22Rv1 (cell line): ENCODE data around the gene PRMT9.

ENCODE experiments used
- H3K27ac ChIP-seq: fragments of 450-650 bp; 2 replicates; pipeline ENCODE4 v1.5.1; 2017
- ZFX ChIP-seq: fragments of 450-650 bp; IDR thresholded peaks from 2 replicates; pipeline ENCODE4 v1.6.1; 2017; ENCODE audit warnings: antibody characterized with exemption, borderline replicate concordance
- TF ChIP-seq, protein P1 (sequence below): fragments of 450-650 bp; IDR thresholded peaks from 2 replicates; pipeline ENCODE4 v1.5.1; 2017; ENCODE audit warnings: mild to moderate bottlenecking

The PRMT9 gene

DNA sequence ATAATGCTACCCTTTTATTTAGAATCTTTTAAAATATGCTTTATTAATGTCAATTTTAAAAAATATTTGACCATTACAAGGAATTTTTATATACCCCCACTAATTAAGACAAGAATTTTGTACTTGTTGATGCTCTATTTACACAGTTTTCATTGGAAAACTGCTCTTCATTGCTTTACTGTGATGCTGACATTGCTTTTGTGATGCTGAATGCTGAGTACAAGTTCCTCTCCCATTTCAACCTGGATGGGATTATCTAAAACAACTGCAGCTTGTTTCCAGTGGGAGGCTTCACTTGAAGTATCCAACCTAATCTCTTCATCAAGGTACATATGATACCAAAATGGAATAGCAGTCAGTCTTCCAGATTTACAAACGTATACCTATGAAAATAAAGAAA lies 45.6 kb downstream of the PRMT9 start:
- H3K27ac ChIP-seq = no peak overlapping the region
- TF ChIP-seq ZFX = no peak
- TF ChIP-seq, protein P1, sequence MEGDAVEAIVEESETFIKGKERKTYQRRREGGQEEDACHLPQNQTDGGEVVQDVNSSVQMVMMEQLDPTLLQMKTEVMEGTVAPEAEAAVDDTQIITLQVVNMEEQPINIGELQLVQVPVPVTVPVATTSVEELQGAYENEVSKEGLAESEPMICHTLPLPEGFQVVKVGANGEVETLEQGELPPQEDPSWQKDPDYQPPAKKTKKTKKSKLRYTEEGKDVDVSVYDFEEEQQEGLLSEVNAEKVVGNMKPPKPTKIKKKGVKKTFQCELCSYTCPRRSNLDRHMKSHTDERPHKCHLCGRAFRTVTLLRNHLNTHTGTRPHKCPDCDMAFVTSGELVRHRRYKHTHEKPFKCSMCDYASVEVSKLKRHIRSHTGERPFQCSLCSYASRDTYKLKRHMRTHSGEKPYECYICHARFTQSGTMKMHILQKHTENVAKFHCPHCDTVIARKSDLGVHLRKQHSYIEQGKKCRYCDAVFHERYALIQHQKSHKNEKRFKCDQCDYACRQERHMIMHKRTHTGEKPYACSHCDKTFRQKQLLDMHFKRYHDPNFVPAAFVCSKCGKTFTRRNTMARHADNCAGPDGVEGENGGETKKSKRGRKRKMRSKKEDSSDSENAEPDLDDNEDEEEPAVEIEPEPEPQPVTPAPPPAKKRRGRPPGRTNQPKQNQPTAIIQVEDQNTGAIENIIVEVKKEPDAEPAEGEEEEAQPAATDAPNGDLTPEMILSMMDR = no peak

GRCh38 chr4:147635348-147635747 lies 48.6 kb downstream of the PRMT9 start:
- no peak overlapping the region for H3K27ac ChIP-seq
- TF ChIP-seq ZFX = no peak
- TF ChIP-seq, protein P1 = no peak

GRCh38 chr4:147633643-147634042 lies 50.3 kb downstream of the PRMT9 start:
- no peak overlapping the region for H3K27ac ChIP-seq
- TF ChIP-seq ZFX = no peak
- TF ChIP-seq, protein P1 = no peak

DNA sequence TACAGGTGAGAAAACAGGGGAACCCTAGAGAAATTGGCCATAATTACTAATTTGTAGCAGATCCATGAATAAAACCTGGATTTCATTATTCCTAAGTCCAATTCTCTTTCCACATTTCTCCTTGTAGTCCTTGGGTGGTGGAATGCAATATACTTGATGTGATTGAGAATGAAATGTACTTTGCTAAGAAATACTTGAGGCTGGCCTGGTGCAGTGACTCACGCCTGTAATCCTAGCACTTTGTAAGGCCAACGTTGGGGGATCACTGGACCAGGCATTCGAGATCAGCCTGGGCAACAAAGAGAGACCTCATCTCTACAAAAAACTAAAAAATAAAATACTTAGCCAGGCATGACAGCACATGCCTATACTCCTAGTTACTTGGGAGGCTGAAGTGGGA lies 50.9 kb downstream of the PRMT9 start:
- TF ChIP-seq, protein P1 = no peak
- no peak for TF ChIP-seq ZFX
- no peak overlapping the region for H3K27ac ChIP-seq

DNA sequence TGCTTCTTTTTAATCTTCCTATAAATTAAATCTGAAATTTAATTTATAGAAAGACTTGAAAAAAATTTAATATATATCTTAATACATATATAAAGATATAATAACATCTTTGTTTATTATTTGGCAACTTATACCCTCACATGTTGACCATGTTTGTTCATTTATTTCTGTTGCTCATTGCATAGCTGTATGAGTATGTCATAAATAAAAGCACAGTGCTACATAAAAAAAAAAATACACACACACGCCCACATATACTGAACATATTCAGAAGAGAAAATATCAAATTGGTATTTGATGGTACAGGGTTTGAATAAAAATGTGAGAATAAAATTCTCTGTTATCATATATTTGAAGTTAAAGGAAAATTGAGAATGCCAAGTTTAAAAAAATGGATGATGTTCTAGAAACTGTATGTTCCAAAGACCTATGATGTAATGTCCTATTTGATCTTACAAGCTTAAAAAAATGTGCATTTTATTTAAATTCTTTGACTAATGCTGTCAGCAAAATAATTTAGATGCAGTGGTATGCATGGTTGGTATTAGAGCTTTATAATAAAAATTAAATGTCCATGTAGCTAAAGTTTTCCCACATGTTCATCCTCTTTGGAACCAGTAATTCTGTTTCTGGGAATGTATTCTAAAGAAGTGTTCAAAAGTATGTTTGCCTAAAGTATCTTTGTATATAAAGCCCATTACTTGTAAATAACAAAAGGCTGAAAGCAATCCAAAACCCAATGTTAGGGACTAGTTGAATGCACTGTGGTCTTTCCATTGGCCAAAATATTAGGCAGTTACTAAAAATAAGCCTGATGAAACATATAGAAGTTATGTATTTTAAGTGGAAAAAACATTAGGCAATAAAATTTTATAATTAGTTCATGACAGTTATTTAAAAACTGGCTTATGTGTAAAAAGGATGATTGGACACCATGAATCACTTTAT lies 53.9 kb downstream of the PRMT9 start:
- H3K27ac ChIP-seq = no peak overlapping the region
- TF ChIP-seq, protein P1 = no peak
- TF ChIP-seq ZFX = no peak

DNA sequence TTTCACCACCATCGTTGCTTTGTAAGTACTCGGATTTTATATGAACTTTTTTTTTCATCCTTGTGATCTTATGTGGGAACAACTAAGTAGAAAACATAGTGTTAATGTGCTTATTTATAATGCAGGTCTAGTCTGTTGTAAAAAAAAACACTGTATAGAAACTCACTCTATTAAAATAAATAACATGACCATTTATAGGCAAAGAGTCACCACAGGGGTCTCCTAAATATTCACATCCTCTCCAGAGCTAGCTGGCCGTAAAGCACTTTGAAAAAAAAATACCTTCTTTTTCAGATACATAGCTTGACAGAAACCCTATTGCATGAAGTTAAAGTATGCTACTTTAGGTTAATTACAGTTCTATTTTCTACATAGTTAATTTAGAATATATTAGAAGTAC lies 55.5 kb downstream of the PRMT9 start:
- no peak for TF ChIP-seq ZFX
- TF ChIP-seq, protein P1 = no peak
- no peak overlapping the region for H3K27ac ChIP-seq

DNA sequence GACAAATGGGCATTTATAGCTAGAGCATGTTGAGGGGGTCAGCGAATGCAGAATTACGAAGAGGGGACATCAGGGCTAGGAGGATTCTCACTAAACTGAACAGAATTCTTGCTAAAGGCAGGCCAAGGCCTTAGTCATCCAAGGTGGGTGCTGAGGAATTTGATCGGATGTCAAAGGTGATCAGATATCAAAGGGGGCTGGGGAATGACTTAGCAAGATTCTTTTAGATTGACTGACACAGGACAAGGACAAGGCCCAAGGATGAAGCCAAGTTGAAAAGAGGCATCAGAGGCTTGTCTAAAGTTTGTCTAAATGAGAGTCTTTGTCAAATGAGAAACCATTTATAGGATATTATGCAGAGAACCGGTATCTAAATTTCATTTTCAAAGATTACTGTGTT lies 57.1 kb downstream of the PRMT9 start:
- no peak overlapping the region for H3K27ac ChIP-seq
- TF ChIP-seq, protein P1 = no peak
- TF ChIP-seq ZFX = no peak
